Gastrocnemius medialis (tissue), 4 donors: ENCODE measurements around the gene BANK1. TPM values are rescaled to one million over a fixed set of nuclear protein-coding genes. Genes with fewer than 3 reads are reported as not detected.

Experiments used
- ATAC-seq, 2 donors: fragments of 150-250 bp; one replicate each; pipeline ENCODE4 v1.9.1; 2016
- DNase-seq, 2 donors: peaks; one replicate each; pipeline ENCODE4 v3.0.0-alpha.2; 2019
- H3K27ac ChIP-seq, 4 donors: fragments of 200-600 bp; sonication (generic); 1 replicate in 1 of 4; 2 replicates in 3 of 4; pipeline ENCODE4 v1.5.1; 2016 to 2018; ENCODE audit warnings: mild to moderate bottlenecking in 2 of 4, moderate library complexity in 1 of 4
- H3K27me3 ChIP-seq, 3 donors: fragments of 200-600 bp; sonication (generic) in 2 of 3; 1 replicate in 1 of 3; 2 replicates in 2 of 3; pipeline versions ENCODE4 v1.5.1 to v1.6.0; 2016 to 2019; ENCODE audit warnings: mild to moderate bottlenecking in 1 of 3, moderate library complexity in 1 of 3
- H3K36me3 ChIP-seq, 2 donors: fragments of 200-600 bp; sonication (generic) in 1 of 2; one replicate each; pipeline ENCODE4 v1.5.1; 2017 to 2018
- H3K4me1 ChIP-seq, 2 donors: fragments of 200-600 bp; sonication (generic) in 1 of 2; one replicate each; pipeline ENCODE4 v1.5.1; 2016 to 2017; ENCODE audit warnings: mild to moderate bottlenecking in 2 of 2
- H3K4me3 ChIP-seq, 4 donors: fragments of 200-600 bp; sonication (generic) in 3 of 4; 1 replicate in 1 of 4; 2 replicates in 3 of 4; pipeline ENCODE4 v1.5.1; 2016 to 2019; ENCODE audit warnings: mild to moderate bottlenecking in 2 of 4
- H3K9me3 ChIP-seq, 3 donors: fragments of 200-600 bp; sonication (generic) in 2 of 3; 1 replicate in 1 of 3; 2 replicates in 2 of 3; pipeline ENCODE4 v1.5.1; 2016 to 2019
- CTCF ChIP-seq, 5 experiments: fragments of 450-650 bp in 3 of 5; fragments of 200-600 bp in 2 of 5; sonication (generic) in 2 of 5; IDR thresholded peaks in 4 of 5; conservative IDR thresholded peaks in 1 of 5; 1 replicate in 4 of 5; 2 replicates in 1 of 5; pipeline ENCODE4 v1.5.1; 2016 to 2019; ENCODE audit warnings: antibody characterized with exemption in 5 of 5, mild to moderate bottlenecking in 3 of 5, moderate library complexity in 3 of 5
- POLR2A ChIP-seq, 2 donors: fragments of 450-650 bp; IDR thresholded peaks; one replicate each; pipeline ENCODE4 v1.6.1; 2017; ENCODE audit warnings: antibody characterized with exemption in 2 of 2, mild to moderate bottlenecking in 2 of 2, moderate library complexity in 2 of 2
- in situ Hi-C, 4 donors: fragments of 200-750 bp; cut with MboI; loops; one replicate each; pipeline versions ENCODE4 v1.15.0 to v1.8.0; 2017; ENCODE audit warnings: low sequenced_read_pairs in 4 of 4
- intact Hi-C: fragments of 100-400 bp; cut with DNase I; formaldehyde crosslinking; loops from one replicate; pipeline ENCODE4 v1.15.1; 2023; ENCODE audit warnings: low total_unique reads
- total RNA-seq, 4 donors: library from RNA; depleted of rRNA; stranded (reverse); fragments of >200 nt; gene quantifications; one replicate each; pipeline versions ENCODE4 v1.1.0 to v1.2.3, GENCODE V29; 2016

The BANK1 gene
- total RNA-seq, 4 donors from 2014 or later: 0.10 to 0.91 (median 0.26) TPM

- in situ Hi-C loops: no loop called here
- intact Hi-C loops: no loop called here
Measured at GRCh38 chr4:102089850-102090621, 299.5 kb downstream of the BANK1 start.

GRCh38 chr4:102091656-102092055 is 301.1 kb downstream of the BANK1 start:
- DNase-seq: no peak
- H3K36me3 ChIP-seq: no peaks in the 10 kb centered on the region
- H3K4me1 ChIP-seq: no peaks in the 10 kb centered on the region
- intact Hi-C loops: no loop called here
- no peak overlapping the region for H3K27ac ChIP-seq
- no peaks in the 10 kb centered on the region for H3K9me3 ChIP-seq
- no peak overlapping the region for H3K4me3 ChIP-seq
- H3K27me3 ChIP-seq: no peaks in the 10 kb centered on the region
- TF ChIP-seq POLR2A (IDR thresholded peaks at IDR 0.05) (no peak), CTCF (IDR thresholded peaks at IDR 0.05 in 4 of 5, conservative IDR thresholded peaks at IDR 0.05 in 1 of 5) (no peak)
- in situ Hi-C loops: no loop called here
- no peak for ATAC-seq

More at GRCh38 chr4:102089850-102090621, 299.5 kb downstream of the BANK1 start:
- H3K27ac ChIP-seq: no peak overlapping the region
- no peaks in the 10 kb centered on the region for H3K27me3 ChIP-seq
- H3K9me3 ChIP-seq: no peaks in the 10 kb centered on the region
- no peaks in the 10 kb centered on the region for H3K4me1 ChIP-seq
- no peak for TF ChIP-seq POLR2A (IDR thresholded peaks at IDR 0.05)
- no peak for TF ChIP-seq CTCF (IDR thresholded peaks at IDR 0.05 in 4 of 5, conservative IDR thresholded peaks at IDR 0.05 in 1 of 5)
- no peaks in the 10 kb centered on the region for H3K36me3 ChIP-seq
- H3K4me3 ChIP-seq: no peak overlapping the region
- DNase-seq: no peak
- ATAC-seq: no peak

DNA sequence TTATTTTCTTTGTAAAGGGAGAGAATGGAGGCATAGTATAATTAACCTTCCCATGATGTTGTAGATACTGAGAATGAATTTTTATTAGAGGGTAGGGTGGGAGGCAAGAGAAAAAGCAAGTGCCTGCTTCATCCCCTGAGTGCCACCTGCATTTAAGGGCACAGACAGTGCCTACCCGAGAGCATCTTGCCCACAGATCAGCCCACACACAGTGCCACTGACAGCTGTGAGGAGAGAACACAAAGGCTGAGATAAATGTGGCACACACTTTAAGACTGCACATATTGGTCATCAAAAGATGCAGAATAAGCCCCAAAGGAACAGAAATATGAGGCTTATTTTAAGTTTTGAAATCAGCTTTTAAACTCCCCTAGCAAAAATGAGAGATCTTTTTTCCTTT is 304.0 kb downstream of the BANK1 start:
- Histone ChIP-seq H3K4me1 (no peaks in the 10 kb centered on the region), H3K27ac (no peak overlapping the region), H3K36me3 (no peaks in the 10 kb centered on the region), H3K4me3 (no peak overlapping the region), H3K9me3 (no peaks in the 10 kb centered on the region), H3K27me3 (no peaks in the 10 kb centered on the region)
- TF ChIP-seq POLR2A (IDR thresholded peaks at IDR 0.05) (no peak), CTCF (IDR thresholded peaks at IDR 0.05 in 4 of 5, conservative IDR thresholded peaks at IDR 0.05 in 1 of 5) (no peak)
- in situ Hi-C loops: no loop called here
- DNase-seq (no peak), ATAC-seq (no peak)
- intact Hi-C loops: no loop called here

- Histone ChIP-seq H3K36me3 (no peaks in the 10 kb centered on the region), H3K27ac (no peak overlapping the region), H3K4me1 (no peaks in the 10 kb centered on the region), H3K27me3 (no peaks in the 10 kb centered on the region), H3K4me3 (no peak overlapping the region), H3K9me3 (peaks cover 0 to 2% (median 0%) of the 10 kb centered on the region in 3 donors)
- in situ Hi-C loops (no loop called here), intact Hi-C loops (no loop called here)
- TF ChIP-seq CTCF (IDR thresholded peaks at IDR 0.05 in 4 of 5, conservative IDR thresholded peaks at IDR 0.05 in 1 of 5): no peak
- TF ChIP-seq POLR2A (IDR thresholded peaks at IDR 0.05): no peak
- ATAC-seq (no peak), DNase-seq (no peak)
Measured at GRCh38 chr4:102103368-102103767, 312.8 kb downstream of the BANK1 start.
